ENCODE results near the gene CGN.

- TF ChIP-seq CTCF (conservative IDR thresholded peaks at IDR 0.05 in 1 of 2, IDR thresholded peaks at IDR 0.05 in 1 of 2; ENCODE audit: low read depth in 1 of 2, low read length in 2 of 2) (no peak), EZH2 (IDR thresholded peaks at IDR 0.05; ENCODE audit: low read length, missing control alignments) (no peak)
Observed at GRCh38 chr1:151499930-151500329, 11.3 kb upstream of the CGN start.

Data from fibroblast of lung (primary cell).